Dendritic cell treated with granulocyte-macrophage colony-stimulating factor and Interleukin-4, amounts not matched to agents 40 ng/mL and 50 ng/mL, for 4 days (primary cell): ENCODE data around the gene C1GALT1.
"Not testable (repeated sequence)": the region's sequence is repeated elsewhere in the genome, so short reads cannot be mapped to it uniquely, and the experiment has no call there.

Source experiments
- H3K27ac Mint-ChIP-seq: one replicate; pipeline ENCODE4 v1.8.0; 2022; ENCODE audit warnings: mild to moderate bottlenecking, mixed read lengths
- H3K27me3 Mint-ChIP-seq: one replicate; pipeline ENCODE4 v1.8.0; 2022; ENCODE audit warnings: mild to moderate bottlenecking, mixed read lengths
- H3K36me3 Mint-ChIP-seq: one replicate; pipeline ENCODE4 v1.8.0; 2022; ENCODE audit warnings: low read depth, mixed read lengths
- H3K4me1 Mint-ChIP-seq: one replicate; pipeline ENCODE4 v1.8.0; 2022; ENCODE audit warnings: low read depth, mixed read lengths
- H3K4me3 Mint-ChIP-seq: one replicate; pipeline ENCODE4 v1.8.0; 2022; ENCODE audit warnings: mild to moderate bottlenecking, moderate library complexity, mixed read lengths
- H3K9me3 Mint-ChIP-seq: one replicate; pipeline ENCODE4 v1.8.0; 2022; ENCODE audit warnings: mixed read lengths
- intact Hi-C: fragments of 100-400 bp; cut with micrococcal nuclease; formaldehyde crosslinking; loops from one replicate; pipeline ENCODE4 v1.15.0; 2022

C1GALT1 gene

DNA sequence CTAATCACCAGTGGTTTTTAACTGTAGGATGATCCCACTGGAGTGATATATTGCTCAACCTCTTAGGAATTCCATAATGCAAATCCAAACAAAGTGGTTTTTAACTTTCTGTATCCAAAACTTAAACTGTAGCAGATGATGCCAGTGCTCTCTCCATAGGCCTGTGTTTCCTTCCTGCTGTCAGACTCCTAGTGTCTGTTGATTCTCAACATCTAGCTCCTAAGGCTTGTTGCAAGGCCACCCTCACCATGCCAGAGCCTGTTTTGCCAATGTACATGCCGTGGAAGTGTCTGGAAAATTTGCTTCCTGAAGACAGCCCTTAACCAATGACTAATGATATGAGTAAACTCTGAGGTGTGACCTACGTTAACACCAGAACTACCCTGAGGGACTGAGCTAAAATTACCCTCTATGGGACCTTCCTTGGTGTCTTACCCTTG, 39.3 kb downstream of the C1GALT1 start:
- H3K36me3 Mint-ChIP-seq = peaks cover 57% of the 10 kb centered on the region
- intact Hi-C loops = no loop called here
- H3K4me3 Mint-ChIP-seq = no peak overlapping the region
- H3K27me3 Mint-ChIP-seq = no peaks in the 10 kb centered on the region
- peak overlapping the region; percentile 25 for H3K27ac Mint-ChIP-seq
- H3K4me1 Mint-ChIP-seq = no peaks in the 10 kb centered on the region
- no peaks in the 10 kb centered on the region for H3K9me3 Mint-ChIP-seq

DNA sequence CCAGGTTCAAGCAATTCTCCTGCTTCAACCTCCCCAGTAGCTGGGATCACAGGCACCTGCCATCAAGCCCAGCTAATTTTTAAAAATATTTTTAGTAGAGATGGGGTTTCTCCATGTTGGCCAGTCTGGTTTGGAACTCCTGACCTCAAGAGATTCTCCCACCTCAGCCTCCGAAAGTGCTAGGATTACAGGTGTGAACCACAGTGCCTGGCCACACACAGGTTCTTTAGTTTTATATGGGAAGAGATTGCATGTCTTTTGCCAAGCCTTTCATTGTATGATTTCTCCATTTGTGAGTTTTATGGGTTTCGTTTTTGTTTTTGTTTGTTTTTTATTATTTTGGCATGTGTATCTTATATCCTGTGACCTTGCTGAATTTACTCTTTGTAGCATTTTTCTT, 40.9 kb downstream of the C1GALT1 start:
- Mint-ChIP-seq H3K27me3 (no peaks in the 10 kb centered on the region), H3K36me3 (peaks cover 42% of the 10 kb centered on the region), H3K4me3 (no peak overlapping the region), H3K4me1 (no peaks in the 10 kb centered on the region), H3K27ac (no peak overlapping the region), H3K9me3 (no peaks in the 10 kb centered on the region)
- intact Hi-C loops = no loop called here

DNA sequence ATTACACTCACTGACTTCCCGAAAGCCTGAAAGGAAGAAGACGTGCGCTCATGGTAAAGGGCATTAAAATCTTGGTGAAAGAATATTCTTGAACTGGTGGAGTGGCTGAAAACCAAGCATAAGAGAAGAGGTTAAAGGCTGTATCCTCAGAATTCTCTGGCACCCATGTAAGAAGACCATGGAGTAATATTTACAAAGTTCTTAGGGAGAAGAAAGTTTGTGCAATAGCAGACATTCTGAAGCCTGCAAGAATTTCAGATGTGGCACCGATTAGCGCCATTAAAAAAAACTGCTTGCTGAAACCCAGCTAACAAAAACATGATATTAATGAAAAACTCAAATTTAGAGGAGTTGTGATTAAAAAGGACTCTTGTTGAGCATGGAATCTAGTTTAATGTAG, 44.1 kb downstream of the C1GALT1 start:
- Mint-ChIP-seq H3K9me3 (peaks cover 9% of the 10 kb centered on the region), H3K27ac (no peak overlapping the region), H3K36me3 (peaks cover 32% of the 10 kb centered on the region), H3K27me3 (no peaks in the 10 kb centered on the region), H3K4me1 (no peaks in the 10 kb centered on the region), H3K4me3 (no peak overlapping the region)
- intact Hi-C loops = no loop called here

DNA sequence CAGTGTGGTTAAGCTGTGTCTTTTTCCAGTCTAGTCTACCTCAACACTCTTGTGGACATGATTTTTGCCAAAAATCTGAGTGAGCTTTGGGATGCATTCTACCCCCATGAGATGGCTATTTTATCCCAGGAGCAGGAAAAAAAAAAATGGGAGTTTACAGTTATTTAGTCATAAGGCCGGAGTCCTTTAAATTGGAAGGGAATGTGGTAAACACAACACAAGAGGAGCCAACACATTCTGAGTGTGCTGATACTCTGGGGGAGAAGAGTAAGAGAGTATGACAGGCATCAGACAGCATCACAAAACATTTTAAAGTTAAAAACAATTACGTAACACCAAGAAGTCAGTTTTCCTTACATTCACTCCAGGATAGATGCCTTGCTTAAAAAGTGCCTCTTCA, 46.1 kb downstream of the C1GALT1 start:
- intact Hi-C loops = no loop called here
- Mint-ChIP-seq H3K4me1 (no peaks in the 10 kb centered on the region), H3K27ac (no peak overlapping the region), H3K9me3 (peaks cover 15% of the 10 kb centered on the region), H3K36me3 (peaks cover 31% of the 10 kb centered on the region), H3K27me3 (no peaks in the 10 kb centered on the region), H3K4me3 (no peak overlapping the region)

DNA sequence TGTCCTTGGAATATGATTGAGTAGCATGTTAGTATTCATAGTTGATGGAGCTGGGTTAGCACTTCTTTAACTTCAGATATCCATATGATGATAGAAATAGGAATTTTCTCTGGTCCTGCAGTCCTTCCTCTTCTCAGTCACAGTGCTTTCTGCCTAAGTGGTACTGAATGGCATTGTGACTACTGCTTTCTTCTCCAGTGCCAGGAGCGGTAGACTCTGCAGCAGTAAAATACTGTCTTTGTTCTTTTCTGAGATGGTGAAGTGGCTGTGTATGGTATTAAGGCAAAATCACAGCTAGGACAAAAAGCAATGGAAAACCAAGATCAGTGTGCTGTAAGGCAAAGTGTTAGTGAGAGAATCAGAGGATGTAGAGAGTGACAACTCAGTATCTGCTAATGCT, 46.6 kb downstream of the C1GALT1 start:
- Mint-ChIP-seq H3K36me3 (peaks cover 27% of the 10 kb centered on the region), H3K27me3 (no peaks in the 10 kb centered on the region), H3K27ac (no peak overlapping the region), H3K4me1 (no peaks in the 10 kb centered on the region), H3K9me3 (peaks cover 15% of the 10 kb centered on the region), H3K4me3 (no peak overlapping the region)
- intact Hi-C loops = no loop called here

DNA sequence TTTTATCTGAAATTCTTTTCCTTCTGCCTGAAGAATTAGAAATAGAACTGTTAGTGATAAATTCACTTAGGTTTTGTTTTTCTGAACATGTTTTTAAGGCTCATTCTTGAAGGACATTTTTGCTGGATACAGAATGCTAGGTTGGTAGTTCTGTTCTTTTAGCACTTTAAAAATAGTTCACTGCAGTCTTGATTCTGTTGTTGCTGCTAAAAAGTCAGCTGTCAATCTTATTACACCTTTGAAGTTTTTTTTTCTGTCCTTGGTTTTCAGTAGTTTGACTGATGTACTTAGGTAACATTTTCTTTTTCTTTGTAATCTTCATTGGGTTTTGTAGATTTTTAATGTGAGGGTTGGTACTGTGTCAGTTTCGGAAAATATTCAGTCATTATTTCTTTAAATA, 48.7 kb downstream of the C1GALT1 start:
- H3K27me3 Mint-ChIP-seq = no peaks in the 10 kb centered on the region
- peaks cover 37% of the 10 kb centered on the region for H3K36me3 Mint-ChIP-seq
- H3K4me3 Mint-ChIP-seq = no peak overlapping the region
- no peak overlapping the region for H3K27ac Mint-ChIP-seq
- H3K9me3 Mint-ChIP-seq = peaks cover 15% of the 10 kb centered on the region
- intact Hi-C loops = no loop called here
- no peaks in the 10 kb centered on the region for H3K4me1 Mint-ChIP-seq

DNA sequence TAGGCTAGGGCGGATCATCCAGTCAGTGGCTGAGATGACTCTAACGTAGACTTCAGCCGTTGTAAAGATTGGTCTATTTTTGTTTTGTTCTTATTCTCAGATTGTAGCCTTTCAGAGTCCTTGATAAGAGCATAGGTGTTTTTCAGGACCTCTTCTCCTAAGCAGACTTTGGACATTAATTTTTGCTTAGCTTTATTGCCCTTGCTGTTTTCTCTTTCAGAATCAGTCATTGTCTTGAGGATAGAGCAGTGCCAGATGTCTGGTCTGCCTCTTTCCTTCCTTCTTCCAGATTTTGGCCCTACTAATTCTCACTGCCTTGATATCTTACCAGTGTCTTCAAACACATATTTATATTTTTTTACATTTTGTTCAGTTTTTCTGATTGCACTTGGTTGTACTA, 49.5 kb downstream of the C1GALT1 start:
- Mint-ChIP-seq H3K27me3 (no peaks in the 10 kb centered on the region), H3K36me3 (peaks cover 44% of the 10 kb centered on the region), H3K4me3 (no peak overlapping the region), H3K9me3 (peaks cover 15% of the 10 kb centered on the region), H3K4me1 (no peaks in the 10 kb centered on the region), H3K27ac (no peak overlapping the region)
- intact Hi-C loops = no loop called here

DNA sequence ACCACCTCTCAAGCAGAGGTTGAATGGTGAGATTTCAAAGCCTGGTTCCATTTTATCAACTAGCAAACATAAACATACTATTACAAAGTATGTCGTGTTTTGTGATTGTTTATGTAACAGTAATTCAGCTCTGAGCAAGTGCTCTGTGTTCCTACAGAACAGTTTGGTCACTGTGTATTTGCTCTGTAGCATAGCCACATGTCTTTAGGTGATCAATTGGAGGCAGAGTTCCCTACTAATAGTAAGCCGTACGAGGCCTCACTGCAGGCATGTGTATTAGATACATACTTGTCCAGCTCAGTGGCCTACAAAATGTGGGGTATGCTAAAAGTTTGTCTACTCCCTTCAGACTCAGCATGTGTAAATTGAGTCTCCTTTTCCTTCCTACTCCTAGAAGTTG, 53.0 kb downstream of the C1GALT1 start:
- Mint-ChIP-seq H3K36me3 (peaks cover 66% of the 10 kb centered on the region), H3K27me3 (no peaks in the 10 kb centered on the region), H3K4me3 (no peak overlapping the region), H3K27ac (no peak overlapping the region), H3K4me1 (no peaks in the 10 kb centered on the region), H3K9me3 (peaks cover 15% of the 10 kb centered on the region)
- intact Hi-C loops = no loop called here

DNA sequence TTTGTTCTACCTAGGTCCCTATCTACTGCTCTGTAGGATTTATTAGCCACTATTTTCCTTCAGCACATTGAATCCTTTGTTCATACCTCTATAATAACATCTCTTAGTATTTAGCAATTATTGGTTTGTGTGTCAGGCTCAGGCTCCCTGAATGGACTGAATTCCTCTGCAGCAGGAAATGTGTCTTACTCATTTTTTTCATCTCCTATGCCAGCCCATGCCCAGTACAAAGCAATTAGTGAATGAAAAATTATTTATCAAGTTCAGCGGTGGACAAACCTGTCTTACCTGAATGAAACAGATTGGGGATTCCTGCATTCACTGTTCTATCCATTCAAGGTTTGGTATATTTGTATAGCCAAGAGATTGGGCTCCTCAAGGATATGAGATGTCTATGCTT, 53.7 kb downstream of the C1GALT1 start:
- peaks cover 10% of the 10 kb centered on the region for H3K9me3 Mint-ChIP-seq
- intact Hi-C loops = no loop called here
- no peak overlapping the region for H3K4me3 Mint-ChIP-seq
- H3K36me3 Mint-ChIP-seq = peaks cover 63% of the 10 kb centered on the region
- no peak overlapping the region for H3K27ac Mint-ChIP-seq
- H3K4me1 Mint-ChIP-seq = no peaks in the 10 kb centered on the region
- H3K27me3 Mint-ChIP-seq = no peaks in the 10 kb centered on the region

DNA sequence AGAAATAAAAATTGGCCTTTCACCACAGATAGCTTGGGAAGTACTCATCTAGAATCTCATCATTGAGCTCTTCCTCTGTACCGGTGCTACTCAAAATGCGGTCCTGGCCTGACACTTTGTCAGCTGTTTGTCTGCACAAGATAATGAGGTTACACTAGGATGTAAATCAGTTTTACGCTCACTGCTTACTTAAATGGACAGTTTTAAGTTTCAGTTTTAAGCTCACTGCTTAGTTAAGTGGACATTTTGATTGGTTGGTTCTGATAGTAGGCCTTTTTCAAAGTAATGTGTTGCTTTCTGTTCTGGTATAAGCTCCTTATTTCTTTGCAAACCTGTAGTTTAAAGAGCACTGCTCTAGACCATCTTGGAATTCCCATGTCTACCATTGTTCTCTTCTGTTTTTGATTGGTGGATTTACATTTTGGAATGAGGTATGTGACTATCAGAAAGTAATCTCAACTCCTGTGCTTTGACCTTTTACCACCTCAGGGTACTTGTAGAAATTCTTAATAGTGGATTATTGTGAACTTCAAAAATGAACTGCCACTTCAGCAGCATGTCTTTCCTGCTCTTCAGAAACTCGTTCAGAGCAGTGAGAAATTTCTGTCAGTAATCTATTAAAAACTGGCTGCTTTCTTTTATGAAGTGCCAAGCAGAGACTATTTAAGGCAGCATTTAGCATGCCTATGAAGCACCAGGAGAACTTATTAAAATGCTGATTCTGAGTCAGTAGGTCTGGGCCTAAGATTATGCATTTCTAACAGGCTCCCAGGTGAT, 55.0 kb downstream of the C1GALT1 start:
- Mint-ChIP-seq H3K4me1 (no peaks in the 10 kb centered on the region), H3K27me3 (no peaks in the 10 kb centered on the region), H3K36me3 (peaks cover 51% of the 10 kb centered on the region), H3K4me3 (no peak overlapping the region), H3K27ac (no peak overlapping the region), H3K9me3 (no peaks in the 10 kb centered on the region)
- intact Hi-C loops = no loop called here

DNA sequence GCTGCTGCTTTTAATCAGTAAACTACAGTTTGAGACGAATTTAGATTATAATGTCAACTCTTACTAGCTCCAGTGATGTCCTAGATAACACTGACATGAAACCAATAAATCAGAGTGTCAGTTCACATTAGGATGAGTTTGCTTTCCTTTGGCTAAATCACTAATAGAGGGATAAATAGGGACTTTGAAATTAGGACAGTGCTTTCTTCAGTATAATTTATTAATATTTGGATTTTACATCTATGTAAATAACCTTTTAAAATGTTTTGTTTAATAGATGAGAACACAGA, 55.6 kb downstream of the C1GALT1 start:
- H3K4me3 Mint-ChIP-seq = no peak overlapping the region
- no peaks in the 10 kb centered on the region for H3K27me3 Mint-ChIP-seq
- H3K4me1 Mint-ChIP-seq = peaks cover 4% of the 10 kb centered on the region
- no peaks in the 10 kb centered on the region for H3K9me3 Mint-ChIP-seq
- intact Hi-C loops = no loop called here
- peaks cover 55% of the 10 kb centered on the region for H3K36me3 Mint-ChIP-seq
- no peak overlapping the region for H3K27ac Mint-ChIP-seq

DNA sequence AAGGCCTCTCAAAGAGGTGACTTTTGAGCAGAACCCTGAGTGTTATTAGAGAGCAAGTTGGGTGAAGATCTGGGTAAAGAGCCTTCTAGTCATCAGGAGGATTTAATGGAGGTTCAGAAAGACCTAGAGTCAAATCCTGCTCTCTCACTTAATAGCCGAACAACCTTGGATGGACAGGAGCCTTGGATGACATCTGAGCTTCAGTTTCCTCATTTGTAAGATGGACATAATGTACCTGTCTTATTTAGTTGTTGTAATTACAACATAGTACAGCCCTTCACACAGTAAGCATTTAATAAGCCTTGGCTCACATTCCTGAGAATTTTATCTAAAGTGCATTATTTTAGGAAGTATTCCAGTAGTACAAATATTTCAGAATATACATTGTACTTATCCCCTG, 57.0 kb downstream of the C1GALT1 start:
- H3K4me3 Mint-ChIP-seq = no peak overlapping the region
- H3K27me3 Mint-ChIP-seq = no peaks in the 10 kb centered on the region
- H3K9me3 Mint-ChIP-seq = no peaks in the 10 kb centered on the region
- H3K27ac Mint-ChIP-seq = no peak overlapping the region
- intact Hi-C loops = no loop called here
- peaks cover 7% of the 10 kb centered on the region for H3K4me1 Mint-ChIP-seq
- H3K36me3 Mint-ChIP-seq = peaks cover 54% of the 10 kb centered on the region

DNA sequence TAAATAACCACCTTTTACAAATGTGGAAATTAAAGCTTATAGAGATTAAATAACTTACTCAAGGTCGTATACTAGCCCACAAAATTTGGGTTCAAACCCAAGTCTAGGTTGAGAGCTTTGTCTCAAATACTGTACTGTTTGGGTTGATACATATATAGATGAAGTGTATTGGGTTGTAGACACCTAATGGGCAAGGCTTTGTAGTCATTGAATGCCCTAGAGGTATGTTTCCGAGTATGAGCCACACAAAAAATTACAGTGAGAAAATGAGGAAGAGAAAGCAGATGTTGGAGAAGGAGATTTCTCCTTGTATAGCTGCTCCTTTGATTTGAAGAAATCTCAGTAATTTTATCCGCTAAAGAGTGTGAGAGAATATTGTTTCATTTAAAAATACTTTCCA, 60.6 kb downstream of the C1GALT1 start:
- peaks cover 7% of the 10 kb centered on the region for H3K4me1 Mint-ChIP-seq
- H3K27ac Mint-ChIP-seq = no peak overlapping the region
- no peak overlapping the region for H3K4me3 Mint-ChIP-seq
- H3K9me3 Mint-ChIP-seq = no peaks in the 10 kb centered on the region
- intact Hi-C loops = loop anchor here (5.0 kb wide), 1 partner anchor 56 kb away; no protein-coding TSS in a partner anchor
- peaks cover 29% of the 10 kb centered on the region for H3K36me3 Mint-ChIP-seq
- no peaks in the 10 kb centered on the region for H3K27me3 Mint-ChIP-seq

DNA sequence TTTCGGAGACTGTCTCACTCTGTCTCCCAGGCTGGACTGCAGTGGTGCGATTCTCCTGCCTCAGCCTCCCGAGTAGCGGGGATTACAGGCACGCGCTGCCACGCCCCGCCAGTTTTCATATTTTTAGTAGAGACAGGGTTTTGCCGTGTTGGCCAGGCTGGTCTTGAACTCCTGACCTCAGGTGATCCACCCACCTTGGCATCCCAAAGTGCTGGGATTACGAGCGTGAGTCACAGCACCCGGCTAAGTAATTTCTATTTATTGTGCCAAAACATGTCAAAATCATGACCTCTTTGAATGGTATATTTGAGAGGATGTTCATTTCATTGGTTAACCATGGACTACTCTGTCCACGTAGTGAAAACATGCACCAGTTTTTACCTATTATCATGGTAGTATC, 62.9 kb downstream of the C1GALT1 start:
- H3K36me3 Mint-ChIP-seq, H3K4me1 Mint-ChIP-seq, H3K4me3 Mint-ChIP-seq, H3K27ac Mint-ChIP-seq, H3K9me3 Mint-ChIP-seq, H3K27me3 Mint-ChIP-seq, intact Hi-C loops: not testable (repeated sequence)

DNA sequence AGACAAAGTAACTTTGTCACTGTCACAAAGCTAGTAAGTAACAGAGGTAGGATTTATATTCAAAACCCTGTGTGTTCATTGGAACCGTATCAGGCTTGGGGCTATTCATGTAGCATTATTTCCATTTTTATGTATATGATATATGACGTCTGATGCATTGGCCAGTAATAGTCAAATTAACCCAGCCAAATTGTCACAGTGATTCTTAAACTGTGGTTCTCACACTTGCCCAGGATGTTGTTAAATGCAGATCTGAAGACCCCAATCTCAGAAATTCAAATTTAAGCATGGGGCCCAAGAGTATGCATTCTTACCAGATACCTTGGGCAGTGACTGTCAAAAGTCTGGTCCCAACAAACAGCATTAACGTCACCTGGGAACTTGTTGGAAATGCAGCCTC, 63.9 kb downstream of the C1GALT1 start:
- Mint-ChIP-seq H3K36me3 (peaks cover 6% of the 10 kb centered on the region), H3K4me1 (peaks cover 14% of the 10 kb centered on the region), H3K9me3 (no peaks in the 10 kb centered on the region), H3K27ac (no peak overlapping the region), H3K4me3 (no peak overlapping the region), H3K27me3 (no peaks in the 10 kb centered on the region)
- intact Hi-C loops = no loop called here
